SIG-M5 treated with dmso at 0.1 percent for 504 hours (cell line): ENCODE measurements around the gene PRSS22.
A peak's percentile ranks its signal among the peaks of the same experiment; 100 is the strongest.
"Not testable (repeated sequence)": the region's sequence is repeated elsewhere in the genome, so short reads cannot be mapped to it uniquely, and the experiment has no call there.

Experiments
- DNase-seq: peaks from one replicate; lab custom pipeline; 2025; ENCODE audit not compliant: unreplicated experiment; lab: John Stamatoyannopoulos, UW

The PRSS22 gene

GRCh38 chr16:2857451-2858244, at the start of gene PRSS22:
PRSS22 (minus strand) TSS chr16:2858170; CDS start chr16:2858104, 66 bp downstream.
- no peak for DNase-seq

GRCh38 chr16:2907084-2907753, 49.2 kb upstream of the PRSS22 start:
- DNase-seq = not testable (repeated sequence)

- no peak for DNase-seq
Observed at GRCh38 chr16:2905988-2906387, 48.0 kb upstream of the PRSS22 start.

DNA sequence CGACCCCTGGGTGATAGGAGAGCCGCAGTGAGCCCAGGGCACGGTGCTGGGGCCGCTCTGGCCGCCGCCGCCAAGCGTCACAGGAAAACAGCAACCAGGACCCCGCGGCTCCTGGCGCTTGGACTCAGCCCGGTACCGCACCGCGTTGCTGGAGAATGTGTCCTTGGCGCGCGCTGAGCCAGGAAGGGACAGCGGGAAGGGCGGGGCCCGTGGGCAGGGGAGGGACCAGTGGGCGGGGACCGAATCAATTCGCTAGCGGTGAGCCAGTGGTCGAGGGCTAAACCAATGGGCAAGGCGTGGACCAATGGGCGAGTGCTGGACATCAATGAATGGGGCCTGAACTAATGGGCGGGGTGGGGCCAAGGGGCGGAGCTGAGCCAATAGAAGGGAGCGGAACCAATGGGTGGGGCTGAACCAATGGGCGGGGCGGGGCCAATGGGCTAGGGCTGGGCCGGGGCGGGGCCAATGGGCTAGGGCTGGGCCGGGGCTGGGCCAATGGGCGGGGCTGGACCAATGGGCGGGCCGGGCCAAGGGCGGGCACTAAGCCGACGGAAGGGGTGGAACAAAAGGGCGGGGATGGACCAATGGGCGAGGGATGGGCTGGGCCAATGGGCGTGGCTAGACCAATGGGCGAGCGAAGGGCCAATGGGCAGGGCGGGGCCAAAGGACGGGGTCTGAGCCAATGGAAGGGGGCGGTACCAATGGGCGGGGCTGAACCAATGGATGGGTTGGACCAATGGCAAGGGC, 47.4 kb upstream of the PRSS22 start:
- DNase-seq = peak; percentile 97

GRCh38 chr16:2904922-2905240, 46.9 kb upstream of the PRSS22 start:
- no peak for DNase-seq

GRCh38 chr16:2904100-2904921, 46.3 kb upstream of the PRSS22 start:
- peak; percentile 86 for DNase-seq

DNA sequence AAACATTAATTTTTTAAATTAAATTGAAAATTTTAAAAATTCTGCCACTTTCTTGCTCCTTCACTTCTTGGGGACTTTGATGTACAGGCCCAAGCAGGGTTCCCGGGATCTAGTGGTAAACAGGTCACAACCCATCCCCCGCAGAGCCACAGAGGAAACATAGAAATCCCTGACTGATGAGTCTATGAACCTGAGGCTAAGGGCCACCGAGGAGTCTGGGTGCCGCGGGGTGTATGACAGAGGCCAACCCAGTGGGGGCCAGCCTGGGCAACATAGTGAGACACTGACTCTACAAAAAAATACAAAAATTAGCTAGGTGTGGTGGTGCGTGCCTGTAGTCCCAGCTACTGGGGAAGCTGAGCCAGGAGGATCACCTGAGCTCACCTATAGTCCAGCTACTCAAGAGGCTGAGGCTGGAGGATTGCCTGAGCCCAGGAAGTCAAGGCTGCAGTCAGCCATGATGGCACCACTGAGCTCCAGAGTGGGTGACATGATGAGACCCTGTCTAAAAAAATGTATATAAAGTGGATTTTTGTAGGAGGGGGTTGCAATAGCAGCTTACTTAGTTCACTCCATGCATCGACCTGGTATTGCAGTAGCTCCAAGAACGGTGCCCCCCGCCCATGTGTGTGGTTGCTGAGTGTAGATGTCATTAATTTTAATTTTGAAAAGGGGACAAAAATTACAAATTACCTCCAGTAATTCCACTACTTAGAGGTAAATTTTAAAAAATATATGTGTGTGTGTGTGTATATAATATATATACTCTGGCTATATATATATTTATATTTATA, 44.6 kb upstream of the PRSS22 start:
- DNase-seq = no peak

GRCh38 chr16:2900526-2901075, 42.6 kb upstream of the PRSS22 start:
- DNase-seq = no peak

DNA sequence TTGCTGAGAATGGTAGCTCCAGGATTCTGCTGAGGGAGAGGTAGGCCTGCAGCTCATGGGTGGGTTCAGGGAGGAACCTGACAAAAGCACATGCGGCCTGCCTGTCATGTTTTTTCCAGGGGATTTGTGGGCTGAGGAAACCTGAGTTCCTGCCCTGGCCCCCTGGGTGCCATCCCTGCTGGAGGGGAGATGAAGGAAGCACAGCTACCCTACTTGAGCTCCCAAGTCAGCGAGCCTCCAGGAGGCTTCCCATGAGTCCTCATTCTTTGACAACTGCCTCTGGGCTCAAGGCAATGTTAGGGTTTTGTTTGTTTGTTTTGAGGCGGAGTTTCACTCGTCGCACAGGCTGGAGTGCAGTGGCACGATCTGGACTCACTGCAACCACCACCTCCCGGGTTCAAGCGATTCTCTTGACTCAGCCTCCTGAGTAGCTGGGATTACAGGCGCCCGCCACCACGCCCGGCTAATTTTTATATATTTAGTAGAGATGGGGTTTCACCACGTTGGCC, 41.6 kb upstream of the PRSS22 start:
- no peak for DNase-seq

GRCh38 chr16:2898831-2899563, 41.0 kb upstream of the PRSS22 start:
- DNase-seq = no peak

DNA sequence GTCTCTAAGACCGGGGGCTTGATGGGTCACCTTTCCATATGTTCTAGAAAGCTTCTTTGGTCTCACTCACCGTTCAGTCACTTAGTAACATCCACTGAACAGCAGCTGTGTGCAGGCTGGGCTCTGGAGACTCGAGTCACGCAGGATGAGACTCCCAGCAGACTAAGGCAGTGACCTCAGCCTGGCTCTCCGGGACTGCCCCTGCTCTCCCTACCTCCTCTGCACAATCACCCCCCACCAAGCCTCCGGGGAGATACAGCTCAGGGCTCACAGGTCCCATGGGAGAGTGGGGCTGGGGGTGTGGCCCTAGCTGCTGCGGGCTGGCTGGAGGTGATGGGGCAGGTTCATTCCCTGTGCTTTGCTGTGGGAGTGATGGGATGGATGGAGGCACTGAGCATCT, 39.1 kb upstream of the PRSS22 start:
- DNase-seq = no peak

GRCh38 chr16:2896480-2897010, 38.6 kb upstream of the PRSS22 start:
- DNase-seq = no peak

DNA sequence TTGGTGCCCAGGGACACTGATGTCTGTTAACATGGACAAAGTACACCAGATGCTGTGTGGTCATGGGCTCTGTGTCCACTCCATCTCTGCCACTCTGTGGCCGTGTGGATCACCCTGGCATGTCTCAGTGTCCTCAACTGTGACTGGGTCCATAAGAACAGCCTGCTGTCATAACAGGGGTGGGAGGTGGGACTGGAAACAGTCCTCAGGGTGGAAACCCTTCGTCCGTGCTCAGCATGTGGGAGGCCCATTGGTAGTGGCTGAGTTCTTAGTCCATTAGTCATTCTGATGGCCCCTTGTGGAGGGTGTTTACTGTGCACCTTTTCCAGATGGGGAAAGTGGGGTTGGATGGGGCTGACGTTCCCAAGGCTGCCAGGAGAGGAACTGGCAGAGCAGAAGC, 37.8 kb upstream of the PRSS22 start:
- DNase-seq = no peak

DNA sequence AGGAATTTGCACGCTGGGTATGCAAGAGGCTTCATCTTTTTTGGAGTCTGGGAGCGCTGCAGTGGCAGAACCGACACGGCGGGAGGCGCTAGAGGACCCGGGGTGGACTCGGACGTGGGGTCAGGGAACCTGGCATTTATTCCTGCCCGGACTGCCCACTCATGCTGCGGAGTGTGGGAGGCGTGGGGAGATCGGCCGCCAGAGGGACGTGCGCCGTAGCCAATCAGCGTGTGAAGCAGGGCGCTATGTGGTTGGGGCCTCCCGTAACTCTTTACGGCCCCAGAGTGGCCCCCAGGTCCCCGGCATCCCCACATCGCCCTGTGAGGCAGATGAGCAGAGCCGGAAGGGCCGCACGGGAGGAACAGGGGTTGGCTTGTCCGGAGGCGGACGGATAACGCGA, 36.3 kb upstream of the PRSS22 start:
- DNase-seq = no peak

DNA sequence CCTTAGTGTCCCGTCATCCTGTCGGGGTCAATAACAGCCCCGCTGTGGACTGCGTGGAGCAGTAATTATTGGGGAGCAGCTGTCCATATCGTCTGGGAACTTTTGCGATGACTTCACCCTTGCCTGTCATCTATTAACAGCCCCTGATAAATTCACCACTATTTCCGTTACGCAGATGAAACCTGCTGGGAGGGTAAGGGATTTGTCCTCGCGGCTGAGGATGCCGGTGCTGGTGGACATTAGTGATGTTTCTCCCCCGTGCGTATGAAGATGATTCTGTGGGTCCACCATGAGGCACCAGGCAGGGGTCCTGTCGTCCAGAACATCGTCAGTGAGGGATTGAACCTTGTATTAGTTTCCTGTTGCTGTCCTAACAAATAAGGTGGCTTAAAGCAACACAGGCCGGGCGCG, 26.1 kb upstream of the PRSS22 start:
- no peak for DNase-seq

GRCh38 chr16:2883458-2883908, 25.5 kb upstream of the PRSS22 start:
- DNase-seq = no peak

GRCh38 chr16:2882650-2883457, 24.9 kb upstream of the PRSS22 start, which contains the start of gene FLYWCH2:
FLYWCH2 (plus strand) TSS chr16:2883215; CDS start chr16:2896450, 13,235 bp downstream.
- peak; percentile 97 for DNase-seq
